ENCODE results near the gene PEMT.
A peak's percentile ranks its signal among the peaks of the same experiment; 100 is the strongest.
"Not testable (repeated sequence)": the region's sequence is repeated elsewhere in the genome, so short reads cannot be mapped to it uniquely, and the experiment has no call there.

The PEMT gene

GRCh38 chr17:17591355-17592298 is at the start of gene PEMT:
PEMT (minus strand) TSS chr17:17591708; CDS start chr17:17591626, 82 bp downstream.
- TF ChIP-seq FOXP2 (optimal IDR thresholded peaks at IDR 0.05; ENCODE audit: control extremely low read depth, extremely low read length, insufficient read depth) (no peak), EZH2 (IDR thresholded peaks at IDR 0.05) (no peak), POLR2AphosphoS5 (IDR thresholded peaks at IDR 0.05; ENCODE audit: borderline replicate concordance, low read depth, low read length) (peak; percentile 77)
- H3K9me3 ChIP-seq (ENCODE audit: low read depth, low read length), result no peaks in the 10 kb centered on the region
- H3K27ac ChIP-seq, result peak within 1 kb of the TSS; percentile 82
- peak within 1 kb of the TSS; percentile 85 for H3K4me3 ChIP-seq
- no peaks in the 10 kb centered on the region for H3K36me3 ChIP-seq (ENCODE audit: insufficient read depth, low read length)
- peak; percentile 74 for DNase-seq (ENCODE audit: low read depth, low spot score)
- peak within 1 kb of the TSS; percentile 92 for H3K9ac ChIP-seq (ENCODE audit: insufficient read length)

GRCh38 chr17:17639661-17640270 is 48.3 kb upstream of the PEMT start:
- H3K27ac ChIP-seq; H3K9ac ChIP-seq (ENCODE audit: insufficient read length); H3K36me3 ChIP-seq (ENCODE audit: insufficient read depth, low read length); H3K9me3 ChIP-seq (ENCODE audit: low read depth, low read length); H3K4me3 ChIP-seq; DNase-seq (ENCODE audit: low read depth, low spot score): not testable (repeated sequence)

- Histone ChIP-seq H3K9ac (ENCODE audit: insufficient read length) (no peak overlapping the region), H3K9me3 (ENCODE audit: low read depth, low read length) (no peaks in the 10 kb centered on the region), H3K4me3 (no peak overlapping the region), H3K27ac (no peak overlapping the region), H3K36me3 (ENCODE audit: insufficient read depth, low read length) (no peaks in the 10 kb centered on the region)
- no peak for TF ChIP-seq EZH2 (IDR thresholded peaks at IDR 0.05)
- DNase-seq (ENCODE audit: low read depth, low spot score), result no peak
These were observed 47.0 kb upstream of the PEMT start for GRCh38 chr17:17638467-17638866.

GRCh38 chr17:17636272-17636885 is 44.9 kb upstream of the PEMT start:
- H3K9ac ChIP-seq (ENCODE audit: insufficient read length), result no peak overlapping the region
- no peak for DNase-seq (ENCODE audit: low read depth, low spot score)
- H3K4me3 ChIP-seq, result no peak overlapping the region
- no peaks in the 10 kb centered on the region for H3K9me3 ChIP-seq (ENCODE audit: low read depth, low read length)
- TF ChIP-seq EZH2 (IDR thresholded peaks at IDR 0.05) (no peak), FOXP2 (optimal IDR thresholded peaks at IDR 0.05; ENCODE audit: control extremely low read depth, extremely low read length, insufficient read depth) (no peak), POLR2AphosphoS5 (IDR thresholded peaks at IDR 0.05; ENCODE audit: borderline replicate concordance, low read depth, low read length) (no peak)
- H3K36me3 ChIP-seq (ENCODE audit: insufficient read depth, low read length), result no peaks in the 10 kb centered on the region
- H3K27ac ChIP-seq, result no peak overlapping the region

- not testable (repeated sequence) for H3K4me3 ChIP-seq; DNase-seq (ENCODE audit: low read depth, low spot score); H3K27ac ChIP-seq; H3K9ac ChIP-seq (ENCODE audit: insufficient read length); H3K36me3 ChIP-seq (ENCODE audit: insufficient read depth, low read length); H3K9me3 ChIP-seq (ENCODE audit: low read depth, low read length)
These were observed 44.2 kb upstream of the PEMT start for GRCh38 chr17:17635537-17636271.

- Histone ChIP-seq H3K36me3 (ENCODE audit: insufficient read depth, low read length) (no peaks in the 10 kb centered on the region), H3K9ac (ENCODE audit: insufficient read length) (no peak overlapping the region), H3K27ac (no peak overlapping the region), H3K4me3 (no peak overlapping the region), H3K9me3 (ENCODE audit: low read depth, low read length) (no peaks in the 10 kb centered on the region)
- TF ChIP-seq FOXP2 (optimal IDR thresholded peaks at IDR 0.05; ENCODE audit: control extremely low read depth, extremely low read length, insufficient read depth), result no peak
- TF ChIP-seq EZH2 (IDR thresholded peaks at IDR 0.05), result no peak
- no peak for TF ChIP-seq POLR2AphosphoS5 (IDR thresholded peaks at IDR 0.05; ENCODE audit: borderline replicate concordance, low read depth, low read length)
- DNase-seq (ENCODE audit: low read depth, low spot score), result no peak
These were observed 43.6 kb upstream of the PEMT start for GRCh38 chr17:17635126-17635525.

GRCh38 chr17:17633310-17633709 is 41.8 kb upstream of the PEMT start:
- Histone ChIP-seq H3K9ac (ENCODE audit: insufficient read length) (no peak overlapping the region), H3K36me3 (ENCODE audit: insufficient read depth, low read length) (no peaks in the 10 kb centered on the region), H3K4me3 (no peak overlapping the region), H3K27ac (no peak overlapping the region), H3K9me3 (ENCODE audit: low read depth, low read length) (no peaks in the 10 kb centered on the region)
- no peak for TF ChIP-seq POLR2AphosphoS5 (IDR thresholded peaks at IDR 0.05; ENCODE audit: borderline replicate concordance, low read depth, low read length)
- no peak for TF ChIP-seq FOXP2 (optimal IDR thresholded peaks at IDR 0.05; ENCODE audit: control extremely low read depth, extremely low read length, insufficient read depth)
- no peak for TF ChIP-seq EZH2 (IDR thresholded peaks at IDR 0.05)
- no peak for DNase-seq (ENCODE audit: low read depth, low spot score)

GRCh38 chr17:17632690-17633089 is 41.2 kb upstream of the PEMT start:
- not testable (repeated sequence) for H3K36me3 ChIP-seq (ENCODE audit: insufficient read depth, low read length); H3K9ac ChIP-seq (ENCODE audit: insufficient read length); H3K4me3 ChIP-seq; H3K27ac ChIP-seq; H3K9me3 ChIP-seq (ENCODE audit: low read depth, low read length); DNase-seq (ENCODE audit: low read depth, low spot score)

Measured in SK-N-MC (cell line).